Spleen (tissue), 11 donors: ENCODE data around the gene MUC5B. TPM values are rescaled to one million over a fixed set of nuclear protein-coding genes. Genes with fewer than 3 reads are reported as not detected.

Experiments
- DNase-seq: peaks from one replicate; pipeline ENCODE4 v3.0.0-alpha.2; 2020
- H3K27ac ChIP-seq, 8 donors: fragments of 200-600 bp; sonication (generic) in 7 of 8; 1 replicate in 4 of 8; 2 replicates in 4 of 8; pipeline versions ENCODE4 v1.5.0 to v1.8.0; 2016 to 2021; ENCODE audit warnings: inconsistent platforms in 4 of 8, mild to moderate bottlenecking in 4 of 8, moderate library complexity in 1 of 8
- H3K27me3 ChIP-seq, 7 donors: fragments of 200-600 bp; sonication (generic) in 6 of 7; replicated peaks in 1 of 7; 1 replicate in 4 of 7; 2 replicates in 3 of 7; pipeline versions ENCODE4 v1.5.0 to v1.8.0; 2016 to 2021; ENCODE audit warnings: inconsistent platforms in 3 of 7, mild to moderate bottlenecking in 1 of 7
- H3K36me3 ChIP-seq, 6 donors: fragments of 200-600 bp; sonication (generic) in 5 of 6; 1 replicate in 4 of 6; 2 replicates in 2 of 6; pipeline versions ENCODE4 v1.5.0 to v1.8.0; 2016 to 2021; ENCODE audit warnings: inconsistent platforms in 2 of 6
- H3K4me1 ChIP-seq, 6 donors: fragments of 200-600 bp; sonication (generic) in 5 of 6; 1 replicate in 3 of 6; 2 replicates in 3 of 6; pipeline versions ENCODE4 v1.5.0 to v1.8.0; 2016 to 2021; ENCODE audit warnings: inconsistent platforms in 3 of 6
- H3K4me3 ChIP-seq, 8 donors: fragments of 200-600 bp; sonication (generic) in 7 of 8; 1 replicate in 4 of 8; 2 replicates in 4 of 8; pipeline versions ENCODE4 v1.5.0 to v1.8.0; 2016 to 2021; ENCODE audit warnings: inconsistent platforms in 4 of 8, mild to moderate bottlenecking in 4 of 8, moderate library complexity in 2 of 8
- H3K9me3 ChIP-seq, 8 donors: fragments of 200-600 bp; sonication (generic) in 7 of 8; 1 replicate in 4 of 8; 2 replicates in 4 of 8; pipeline versions ENCODE4 v1.5.0 to v1.8.0; 2016 to 2021; ENCODE audit warnings: inconsistent platforms in 4 of 8
- CTCF ChIP-seq, 11 experiments: fragments of 200-600 bp in 7 of 11; fragments of 450-650 bp in 4 of 11; sonication (generic) in 4 of 11; IDR thresholded peaks in 8 of 11; conservative IDR thresholded peaks in 3 of 11; 1 replicate in 7 of 11; 2 replicates in 4 of 11; pipeline versions ENCODE4 v1.4.0 to v1.8.0; 2016 to 2021; ENCODE audit warnings: antibody characterized with exemption in 11 of 11, inconsistent platforms in 4 of 11, mild to moderate bottlenecking in 1 of 11
- POLR2A ChIP-seq, 3 donors: fragments of 450-650 bp; IDR thresholded peaks; one replicate each; pipeline ENCODE4 v1.5.1; 2017; ENCODE audit warnings: antibody characterized with exemption in 3 of 3, mild to moderate bottlenecking in 1 of 3
- POLR2AphosphoS5 ChIP-seq, 3 donors: sonication (generic); formaldehyde crosslinking; IDR thresholded peaks; one replicate each; pipeline ENCODE4 v1.5.1; 2017; ENCODE audit warnings: antibody characterized with exemption in 3 of 3
- WGBS, 5 donors: extraction: QIAGEN DNeasy Blood & Tissue Kit in 3 of 5; methylation state at CpG; one replicate each; pipeline versions ENCODE4 v1.1.5 to v1.1.7; 2013 to 2018; 5-methylcytosine and 5-hydroxymethylcytosine counted together
- intact Hi-C: fragments of 100-400 bp; cut with DNase I; formaldehyde crosslinking; loops from one replicate; pipeline ENCODE4 v1.15.0; 2023; ENCODE audit warnings: low total_unique reads
- polyA plus RNA-seq, 3 donors: library from polyadenylated mRNA; stranded (reverse); fragments of 200-250 nt; gene quantifications; one replicate each; pipeline ENCODE4 v1.2.1, GENCODE V29; 2013
- total RNA-seq, 7 donors: library from RNA; depleted of rRNA in 3 of 7; stranded (reverse); fragments of >200 nt in 3 of 7; fragmentation: NEBNext Ultra II Directional in 4 of 7; extraction: Animal tissue kit (Norgen Biotek cat#: 25700) in 4 of 7; gene quantifications; one replicate each; pipeline versions ENCODE4 v1.1.0 to v1.2.1, GENCODE V29; 2016 to 2021
- donor health status: healthy with polysubstance abuse.
- donor health status: DM: no; HTN: no; CAD: no; lungs with moderate emphysema.
- donor health status: DM: no; HTN: no; CAD: no.
- donor health status: Bipolar disorder and iron deficiency.
- donor health status: healthy.
- donor health status: DM: no; HTN: no; CAD: no.
- donor health status: DM: yes; HTN: yes; CAD: no.

The MUC5B gene
- total and polyA plus RNA-seq, 10 donors: under 0.01 to 0.09 (median under 0.01) TPM; not detected in 7

GRCh38 chr11:1308743-1309497, 86.1 kb downstream of the MUC5B start:
- intact Hi-C loops: loop anchor here (10.0 kb wide), 1 partner anchor 216 kb away; no protein-coding TSS in a partner anchor
- TF ChIP-seq CTCF (IDR thresholded peaks at IDR 0.05 in 8 of 11, conservative IDR thresholded peaks at IDR 0.05 in 3 of 11) (no peak), POLR2A (IDR thresholded peaks at IDR 0.05) (no peak), POLR2AphosphoS5 (IDR thresholded peaks at IDR 0.05) (no peak)
- H3K9me3 ChIP-seq: peaks cover 0 to 16% (median 10%) of the 10 kb centered on the region in 8 donors
- 3 to 28% (median 6%) methylated on average over 6 to 58 of the region's 58 CpGs for WGBS, 5 donors
- peak overlapping the region; percentile 91 to 98 (median 96) for H3K27ac ChIP-seq
- DNase-seq: no peak
- peaks cover 35 to 73% (median 67%) of the 10 kb centered on the region in 6 donors for H3K4me1 ChIP-seq
- H3K27me3 ChIP-seq: no peaks in the 10 kb centered on the region
- H3K4me3 ChIP-seq: peak overlapping the region; percentile 75 to 91 (median 80)
- peaks cover 0 to 33% (median 11%) of the 10 kb centered on the region in 6 donors for H3K36me3 ChIP-seq

DNA sequence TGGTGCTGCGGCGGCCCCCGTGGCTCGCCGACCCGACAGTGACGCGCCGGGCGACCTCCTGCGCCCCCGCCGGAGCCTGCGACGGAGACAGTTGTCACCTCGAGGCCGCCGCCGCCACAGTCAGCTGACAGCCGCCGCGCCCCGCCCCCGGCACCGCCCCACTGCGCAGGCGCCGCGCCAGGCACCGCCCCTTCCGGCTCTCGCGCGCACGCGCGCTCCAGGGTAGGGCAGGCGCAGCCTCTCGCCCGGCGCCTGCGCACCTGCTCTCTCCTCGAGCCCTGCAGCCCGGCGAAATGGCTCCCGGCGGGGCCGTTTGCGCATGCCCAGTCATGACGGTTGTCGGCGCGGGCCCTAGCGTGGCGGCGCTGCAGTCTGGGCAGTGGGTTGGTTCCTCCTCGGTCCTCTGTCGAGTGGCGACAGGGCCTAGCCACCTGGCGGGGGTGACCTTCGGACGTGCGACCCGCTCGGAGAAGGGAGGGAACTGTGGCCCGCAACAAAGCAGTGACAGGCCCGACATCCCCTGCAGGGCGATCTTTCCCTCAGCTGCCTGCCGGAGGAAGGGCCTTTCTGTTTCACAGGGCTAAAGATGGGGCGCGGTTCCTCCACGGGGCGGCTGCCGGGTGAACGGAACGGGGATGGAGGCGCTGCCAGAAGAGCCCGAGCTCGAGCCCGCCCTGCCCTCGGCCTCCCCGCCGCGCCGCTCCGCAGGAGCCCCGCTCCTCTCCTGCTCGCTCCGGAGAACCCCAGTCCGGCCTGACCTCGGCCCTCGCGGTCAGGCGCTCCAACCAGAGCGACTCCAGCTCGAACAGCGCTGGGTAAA, 86.8 kb downstream of the MUC5B start, which contains the start of gene TOLLIP:
Gene TOLLIP (minus strand): TSS at position 135 of the 820 bp plus-strand sequence. CDS start 134 bp downstream, at position 1.
- Histone ChIP-seq H3K27ac (peak within 1 kb of the TSS; percentile 94 to 98 (median 96)), H3K27me3 (no peaks in the 10 kb centered on the region), H3K9me3 (peaks cover 0 to 16% (median 10%) of the 10 kb centered on the region in 8 donors), H3K4me3 (peak within 1 kb of the TSS; percentile 75 to 91 (median 80)), H3K4me1 (peaks cover 32 to 65% (median 59%) of the 10 kb centered on the region in 6 donors), H3K36me3 (peaks cover 0 to 25% (median 11%) of the 10 kb centered on the region in 6 donors)
- DNase-seq: peak; percentile 99
- WGBS, 5 donors: 2 to 19% (median 7%) methylated on average over 35 to 97 of the region's 97 CpGs
- TF ChIP-seq POLR2A (IDR thresholded peaks at IDR 0.05): peak in 2 of 3 donors; percentile 33 to 55
- TF ChIP-seq CTCF (IDR thresholded peaks at IDR 0.05 in 8 of 11, conservative IDR thresholded peaks at IDR 0.05 in 3 of 11): peak in 6 of 11 experiments; percentile 20 to 39 (median 29)
- peak; percentile 94 to 96 (median 95) for TF ChIP-seq POLR2AphosphoS5 (IDR thresholded peaks at IDR 0.05)
- intact Hi-C loops: loop anchor here (5.0 to 10.0 kb wide), 2 partner anchors 73 to 215 kb away; no protein-coding TSS in a partner anchor

- TF ChIP-seq CTCF (IDR thresholded peaks at IDR 0.05 in 8 of 11, conservative IDR thresholded peaks at IDR 0.05 in 3 of 11) (no peak), POLR2A (IDR thresholded peaks at IDR 0.05) (no peak), POLR2AphosphoS5 (IDR thresholded peaks at IDR 0.05) (no peak)
- Histone ChIP-seq H3K4me1 (peaks cover 32 to 59% (median 54%) of the 10 kb centered on the region in 6 donors), H3K27ac (peak overlapping the region; percentile 94 to 98 (median 96)), H3K27me3 (no peaks in the 10 kb centered on the region), H3K4me3 (peak overlapping the region; percentile 75 to 91 (median 80)), H3K9me3 (peaks cover 0 to 16% (median 10%) of the 10 kb centered on the region in 8 donors), H3K36me3 (peaks cover 0 to 19% (median 6%) of the 10 kb centered on the region in 6 donors)
- no peak for DNase-seq
- intact Hi-C loops: loop anchor here (5.0 kb wide), 1 partner anchor 72 kb away; no protein-coding TSS in a partner anchor
- 68 to 87% (median 81%) methylated on average over 18 of the region's 18 CpGs for WGBS, 5 donors
Observed at GRCh38 chr11:1310318-1310687, 87.4 kb downstream of the MUC5B start.
